CD4-positive, CD25-positive, alpha-beta regulatory T cell (primary cell): ENCODE data around the gene DNTT. TPM values are rescaled to one million over a fixed set of nuclear protein-coding genes. Genes with fewer than 3 reads are reported as not detected.
"Not testable (repeated sequence)": the region's sequence is repeated elsewhere in the genome, so short reads cannot be mapped to it uniquely, and the experiment has no call there.

Experiments
- ATAC-seq, 2 donors: fragments of 150-1000 bp; cut with Tn5 transposase; one replicate each; pipeline ENCODE4 v1.10.0; 2021; ENCODE audit warnings: low read depth in 2 of 2, moderate number of reproducible peaks in 2 of 2, moderate library complexity in 1 of 2
- DNase-seq, 3 donors: peaks; one replicate each; pipeline versions ENCODE4 v3.0.0 to v3.0.0-alpha.2; 2012 to 2022; ENCODE audit warnings: mixed read lengths in 1 of 3
- H3K27ac ChIP-seq: one replicate; pipeline ENCODE4 v1.7.0; 2013; ENCODE audit warnings: mild to moderate bottlenecking, low read length; ENCODE audit not compliant: insufficient read depth, poor library complexity, severe bottlenecking
- H3K27me3 ChIP-seq: one replicate; pipeline ENCODE4 v1.7.0; 2013; ENCODE audit warnings: low read length; ENCODE audit not compliant: control insufficient read depth, insufficient read depth
- H3K36me3 ChIP-seq: one replicate; pipeline ENCODE4 v1.7.0; 2013; ENCODE audit warnings: mild to moderate bottlenecking, low read length, moderate library complexity; ENCODE audit not compliant: control insufficient read depth, insufficient read depth
- H3K4me1 ChIP-seq: 2 replicates; pipeline ENCODE4 v1.7.0; 2013; ENCODE audit warnings: mild to moderate bottlenecking, low read length; ENCODE audit not compliant: insufficient read depth, control insufficient read depth, poor library complexity, severe bottlenecking
- H3K4me3 ChIP-seq: one replicate; pipeline ENCODE4 v1.7.0; 2013; ENCODE audit warnings: low read depth, mild to moderate bottlenecking, low read length, moderate library complexity
- H3K9me3 ChIP-seq, 2 experiments: 1 replicate in 1 of 2; 2 replicates in 1 of 2; pipeline ENCODE4 v1.7.0; 2013; ENCODE audit warnings: low read length in 2 of 2, mild to moderate bottlenecking in 1 of 2, moderate library complexity in 1 of 2; ENCODE audit not compliant: control insufficient read depth in 2 of 2
- H3K27ac Mint-ChIP-seq, 3 donors: one replicate each; pipeline ENCODE4 v1.8.0; 2020 to 2022; ENCODE audit warnings: mild to moderate bottlenecking in 3 of 3, mixed read lengths in 3 of 3, moderate library complexity in 2 of 3
- H3K27me3 Mint-ChIP-seq: one replicate; pipeline ENCODE4 v1.8.0; 2022; ENCODE audit warnings: mild to moderate bottlenecking, mixed read lengths
- H3K36me3 Mint-ChIP-seq: one replicate; pipeline ENCODE4 v1.8.0; 2020; ENCODE audit warnings: mixed read lengths
- H3K4me1 Mint-ChIP-seq, 4 donors: one replicate each; pipeline ENCODE4 v1.8.0; 2020 to 2022; ENCODE audit warnings: mixed read lengths in 4 of 4, mild to moderate bottlenecking in 1 of 4
- H3K4me3 Mint-ChIP-seq, 4 donors: one replicate each; pipeline ENCODE4 v1.8.0; 2020 to 2022; ENCODE audit warnings: mild to moderate bottlenecking in 4 of 4, mixed read lengths in 4 of 4, moderate library complexity in 3 of 4
- H3K9me3 Mint-ChIP-seq, 7 donors: one replicate each; pipeline ENCODE4 v1.8.0; 2020 to 2022; ENCODE audit warnings: mixed read lengths in 7 of 7, mild to moderate bottlenecking in 3 of 7, moderate library complexity in 2 of 7
- polyA plus RNA-seq, 4 donors: library from polyadenylated mRNA; unstranded; fragments of 300-500 nt; fragmentation: Illumina TruSeq; gene quantifications; one replicate each; pipeline ENCODE4 v1.2.3, GENCODE V29; 2021
- total RNA-seq: library from RNA; stranded (reverse); gene quantifications from one replicate; pipeline ENCODE4 v1.2.3, GENCODE V29; 2022

The DNTT gene
- total and polyA plus RNA-seq, 5 donors from 2014 or later: 0.24 TPM; not detected in 4

GRCh38 chr10:96301616-96302015, 2.6 kb upstream of the DNTT start:
- Histone ChIP-seq H3K36me3 (no peaks in the 10 kb centered on the region), H3K27ac (no peak overlapping the region), H3K9me3 (no peaks in the 10 kb centered on the region), H3K4me1 (no peaks in the 10 kb centered on the region), H3K27me3 (peaks cover 26% of the 10 kb centered on the region), H3K4me3 (no peak overlapping the region)
- peaks cover 0 to 7% (median 0%) of the 10 kb centered on the region in 7 donors for H3K9me3 Mint-ChIP-seq
- ATAC-seq (no peak), DNase-seq (no peak)
- H3K27me3 Mint-ChIP-seq: peaks cover 78% of the 10 kb centered on the region
- H3K27ac Mint-ChIP-seq: no peak overlapping the region
- H3K4me3 Mint-ChIP-seq: no peak overlapping the region
- H3K4me1 Mint-ChIP-seq: peaks cover 10 to 53% (median 20%) of the 10 kb centered on the region in 4 donors
- H3K36me3 Mint-ChIP-seq: no peaks in the 10 kb centered on the region

GRCh38 chr10:96305019-96305418, 785 bp downstream of the DNTT start:
- Histone ChIP-seq H3K9me3 (no peaks in the 10 kb centered on the region), H3K27me3 (peaks cover 32% of the 10 kb centered on the region), H3K4me1 (no peaks in the 10 kb centered on the region), H3K36me3 (no peaks in the 10 kb centered on the region), H3K4me3 (no peak overlapping the region), H3K27ac (no peak overlapping the region)
- peaks cover 0 to 4% (median 0%) of the 10 kb centered on the region in 7 donors for H3K9me3 Mint-ChIP-seq
- no peaks in the 10 kb centered on the region for H3K36me3 Mint-ChIP-seq
- ATAC-seq: no peak
- no peak for DNase-seq
- no peak overlapping the region for H3K4me3 Mint-ChIP-seq
- peaks cover 54% of the 10 kb centered on the region for H3K27me3 Mint-ChIP-seq
- no peak overlapping the region for H3K27ac Mint-ChIP-seq
- peaks cover 0 to 29% (median 10%) of the 10 kb centered on the region in 4 donors for H3K4me1 Mint-ChIP-seq

GRCh38 chr10:96306516-96306915, 2.3 kb downstream of the DNTT start:
- Histone ChIP-seq H3K4me3 (no peak overlapping the region), H3K36me3 (no peaks in the 10 kb centered on the region), H3K27me3 (peaks cover 30% of the 10 kb centered on the region), H3K9me3 (no peaks in the 10 kb centered on the region), H3K4me1 (no peaks in the 10 kb centered on the region), H3K27ac (no peak overlapping the region)
- peaks cover 48% of the 10 kb centered on the region for H3K27me3 Mint-ChIP-seq
- H3K9me3 Mint-ChIP-seq: peaks cover 0 to 4% (median 0%) of the 10 kb centered on the region in 7 donors
- peak overlapping the region in 1 of 4 donors; percentile 29 for H3K4me3 Mint-ChIP-seq
- H3K27ac Mint-ChIP-seq: no peak overlapping the region
- DNase-seq (no peak), ATAC-seq (no peak)
- no peaks in the 10 kb centered on the region for H3K36me3 Mint-ChIP-seq
- H3K4me1 Mint-ChIP-seq: peaks cover 0 to 14% (median 8%) of the 10 kb centered on the region in 4 donors

- not testable (repeated sequence) for H3K4me1 ChIP-seq, DNase-seq, H3K36me3 ChIP-seq, H3K9me3 Mint-ChIP-seq, H3K4me3 Mint-ChIP-seq, H3K9me3 ChIP-seq, H3K4me3 ChIP-seq, ATAC-seq, H3K27ac ChIP-seq, H3K27ac Mint-ChIP-seq, H3K36me3 Mint-ChIP-seq
- peaks cover 0 to 13% (median 7%) of the 10 kb centered on the region in 4 donors for H3K4me1 Mint-ChIP-seq
- peaks cover 34% of the 10 kb centered on the region for H3K27me3 ChIP-seq
- H3K27me3 Mint-ChIP-seq: peaks cover 50% of the 10 kb centered on the region
Measured at GRCh38 chr10:96308854-96309253, 4.6 kb downstream of the DNTT start.

- Mint-ChIP-seq H3K4me1 (peaks cover 0 to 11% (median 7%) of the 10 kb centered on the region in 4 donors), H3K9me3 (peaks cover 0 to 2% (median 0%) of the 10 kb centered on the region in 7 donors), H3K4me3 (no peak overlapping the region), H3K27me3 (peaks cover 52% of the 10 kb centered on the region), H3K36me3 (no peaks in the 10 kb centered on the region), H3K27ac (no peak overlapping the region)
- Histone ChIP-seq H3K27me3 (peaks cover 37% of the 10 kb centered on the region), H3K9me3 (no peaks in the 10 kb centered on the region), H3K4me3 (no peak overlapping the region), H3K36me3 (no peaks in the 10 kb centered on the region), H3K4me1 (no peaks in the 10 kb centered on the region), H3K27ac (no peak overlapping the region)
- DNase-seq: no peak
- no peak for ATAC-seq
Measured at GRCh38 chr10:96309628-96310320, 5.5 kb downstream of the DNTT start.

- no peak overlapping the region for H3K4me3 ChIP-seq
- DNase-seq (no peak), ATAC-seq (no peak)
- Mint-ChIP-seq H3K36me3 (no peaks in the 10 kb centered on the region), H3K4me3 (no peak overlapping the region), H3K27ac (peak overlapping the region in 2 of 3 donors; percentile 15 to 69), H3K9me3 (peaks cover 0 to 2% (median 0%) of the 10 kb centered on the region in 7 donors), H3K4me1 (peaks cover 0 to 12% (median 7%) of the 10 kb centered on the region in 4 donors), H3K27me3 (peaks cover 47% of the 10 kb centered on the region)
- H3K9me3 ChIP-seq: no peaks in the 10 kb centered on the region
- no peaks in the 10 kb centered on the region for H3K36me3 ChIP-seq
- peaks cover 36% of the 10 kb centered on the region for H3K27me3 ChIP-seq
- no peak overlapping the region for H3K27ac ChIP-seq
- no peaks in the 10 kb centered on the region for H3K4me1 ChIP-seq
Measured at GRCh38 chr10:96310321-96310669, 6.1 kb downstream of the DNTT start.

GRCh38 chr10:96311180-96311715, 7.0 kb downstream of the DNTT start:
- H3K27ac Mint-ChIP-seq: no peak overlapping the region
- DNase-seq (no peak), ATAC-seq (no peak)
- Histone ChIP-seq H3K4me3 (no peak overlapping the region), H3K27me3 (peaks cover 35% of the 10 kb centered on the region), H3K9me3 (no peaks in the 10 kb centered on the region), H3K36me3 (no peaks in the 10 kb centered on the region), H3K27ac (no peak overlapping the region), H3K4me1 (no peaks in the 10 kb centered on the region)
- H3K27me3 Mint-ChIP-seq: peaks cover 38% of the 10 kb centered on the region
- H3K9me3 Mint-ChIP-seq: peaks cover 0 to 2% (median 0%) of the 10 kb centered on the region in 7 donors
- H3K4me1 Mint-ChIP-seq: peaks cover 0 to 11% (median 7%) of the 10 kb centered on the region in 4 donors
- H3K4me3 Mint-ChIP-seq: no peak overlapping the region
- H3K36me3 Mint-ChIP-seq: no peaks in the 10 kb centered on the region

GRCh38 chr10:96313344-96313743, 9.1 kb downstream of the DNTT start:
- H3K9me3 Mint-ChIP-seq: peaks cover 0 to 2% (median 0%) of the 10 kb centered on the region in 7 donors
- Histone ChIP-seq H3K36me3 (no peaks in the 10 kb centered on the region), H3K27ac (no peak overlapping the region), H3K4me3 (no peak overlapping the region), H3K27me3 (peaks cover 30% of the 10 kb centered on the region), H3K9me3 (no peaks in the 10 kb centered on the region), H3K4me1 (no peaks in the 10 kb centered on the region)
- DNase-seq: no peak
- peaks cover 30% of the 10 kb centered on the region for H3K27me3 Mint-ChIP-seq
- ATAC-seq: no peak
- H3K4me3 Mint-ChIP-seq: no peak overlapping the region
- H3K27ac Mint-ChIP-seq: no peak overlapping the region
- no peaks in the 10 kb centered on the region for H3K36me3 Mint-ChIP-seq
- peaks cover 0 to 3% (median 0%) of the 10 kb centered on the region in 4 donors for H3K4me1 Mint-ChIP-seq
